HEK293 (cell line): ENCODE measurements around the gene EEF2K.

ENCODE experiments used
- CTCF ChIA-PET: fragments of 350-600 bp; formaldehyde crosslinking; extraction: SDS; loops from one replicate; lab custom pipeline; 2021; ENCODE audit warnings: antibody characterized with exemption; lab: Yijun Ruan, JAX
- POLR2A ChIA-PET: fragments of 300-600 bp; formaldehyde crosslinking; extraction: SDS; loops from one replicate; lab custom pipeline; 2020; ENCODE audit warnings: antibody characterized with exemption, inconsistent platforms; lab: Yijun Ruan, JAX
- H3K27ac ChIP-seq: fragments of 200-500 bp; sonication (Bioruptor generic); 2 replicates; pipeline ENCODE4 v1.5.1; 2014; ENCODE audit warnings: low read depth, low read length, control low read depth, inconsistent platforms; ENCODE audit errors: extremely low read depth
- H3K36me3 ChIP-seq, 2 experiments: fragments of 200-500 bp in 1 of 2; sonication (Bioruptor generic) in 1 of 2; 1 replicate in 1 of 2; 2 replicates in 1 of 2; pipeline ENCODE4 v1.5.1; 2014 to 2017; ENCODE audit warnings: inconsistent platforms in 2 of 2, low read length in 2 of 2; ENCODE audit not compliant: control insufficient read depth in 2 of 2, insufficient read depth in 1 of 2
- H3K4me1 ChIP-seq: fragments of 200-500 bp; sonication (Bioruptor generic); 2 replicates; pipeline ENCODE4 v1.5.1; 2014; ENCODE audit warnings: mild to moderate bottlenecking, low read length, inconsistent platforms; ENCODE audit not compliant: control insufficient read depth, insufficient read depth
- H3K4me3 ChIP-seq: 2 replicates; pipeline ENCODE4 v1.5.1; 2011; ENCODE audit warnings: low read depth, mild to moderate bottlenecking, control low read depth, low read length, moderate library complexity
- H3K9me3 ChIP-seq: fragments of 200-500 bp; sonication (Bioruptor generic); 2 replicates; pipeline ENCODE4 v1.5.1; 2014; ENCODE audit warnings: low read depth, low read length, inconsistent platforms; ENCODE audit not compliant: control insufficient read depth, insufficient read depth
- KLF16 ChIP-seq: fragments of 450-650 bp; formaldehyde crosslinking; IDR thresholded peaks from 2 replicates; pipeline ENCODE4 v1.5.1; 2017; ENCODE audit warnings: missing biosample characterization, missing genetic modification characterization
- TCF7L2 ChIP-seq: IDR thresholded peaks from 2 replicates; pipeline ENCODE4 v1.6.1; 2011; ENCODE audit warnings: low read depth, mild to moderate bottlenecking, inconsistent platforms, low read length, moderate library complexity, borderline replicate concordance
- ZBTB1 ChIP-seq: fragments of 450-650 bp; formaldehyde crosslinking; IDR thresholded peaks from 2 replicates; pipeline ENCODE4 v1.5.1; 2016; ENCODE audit warnings: missing biosample characterization, missing genetic modification characterization
- ZBTB7A ChIP-seq: fragments of 450-650 bp; formaldehyde crosslinking; IDR thresholded peaks from 2 replicates; pipeline ENCODE4 v1.5.1; 2016; ENCODE audit warnings: low read depth, missing biosample characterization, missing genetic modification characterization
- ZEB2 ChIP-seq: fragments of 450-650 bp; formaldehyde crosslinking; IDR thresholded peaks from 2 replicates; pipeline ENCODE4 v1.5.1; 2016; ENCODE audit warnings: missing biosample characterization, missing genetic modification characterization
- ZFP41 ChIP-seq: fragments of 450-650 bp; formaldehyde crosslinking; IDR thresholded peaks from 2 replicates; pipeline ENCODE4 v1.5.1; 2016; ENCODE audit warnings: missing biosample characterization, missing genetic modification characterization, borderline replicate concordance
- ZNF138 ChIP-seq: fragments of 450-650 bp; formaldehyde crosslinking; IDR thresholded peaks from 2 replicates; pipeline ENCODE4 v1.5.1; 2016; ENCODE audit warnings: missing biosample characterization, missing genetic modification characterization, borderline replicate concordance
- ZNF157 ChIP-seq: fragments of 450-650 bp; formaldehyde crosslinking; IDR thresholded peaks from 2 replicates; pipeline ENCODE4 v1.5.1; 2016; ENCODE audit warnings: missing biosample characterization, missing genetic modification characterization
- ZNF16 ChIP-seq: fragments of 450-650 bp; formaldehyde crosslinking; IDR thresholded peaks from 2 replicates; pipeline ENCODE4 v1.5.1; 2016; ENCODE audit warnings: low read depth, missing biosample characterization, missing genetic modification characterization
- ZNF169 ChIP-seq: fragments of 450-650 bp; formaldehyde crosslinking; IDR thresholded peaks from 2 replicates; pipeline ENCODE4 v1.5.1; 2016; ENCODE audit warnings: missing biosample characterization, missing genetic modification characterization
- ZNF214 ChIP-seq: fragments of 450-650 bp; formaldehyde crosslinking; IDR thresholded peaks from 2 replicates; pipeline ENCODE4 v1.5.1; 2017; ENCODE audit warnings: missing biosample characterization, mild to moderate bottlenecking, missing genetic modification characterization, borderline replicate concordance
- ZNF239 ChIP-seq: fragments of 450-650 bp; formaldehyde crosslinking; IDR thresholded peaks from 2 replicates; pipeline ENCODE4 v1.5.1; 2016; ENCODE audit warnings: missing biosample characterization, missing genetic modification characterization
- ZNF37A ChIP-seq: fragments of 450-650 bp; IDR thresholded peaks from 2 replicates; pipeline ENCODE4 v1.5.1; 2018; ENCODE audit warnings: missing biosample characterization, missing genetic modification characterization
- ZNF394 ChIP-seq: fragments of 450-650 bp; formaldehyde crosslinking; IDR thresholded peaks from 2 replicates; pipeline ENCODE4 v1.5.1; 2016; ENCODE audit warnings: missing biosample characterization, missing genetic modification characterization, mild to moderate bottlenecking, moderate library complexity, borderline replicate concordance
- ZNF423 ChIP-seq: fragments of 450-650 bp; formaldehyde crosslinking; IDR thresholded peaks from 2 replicates; pipeline ENCODE4 v1.5.1; 2016; ENCODE audit warnings: missing biosample characterization, missing genetic modification characterization
- ZNF560 ChIP-seq: fragments of 450-650 bp; formaldehyde crosslinking; IDR thresholded peaks from 2 replicates; pipeline ENCODE4 v1.5.1; 2017; ENCODE audit warnings: missing biosample characterization, missing genetic modification characterization, borderline replicate concordance
- ZNF654 ChIP-seq: fragments of 450-650 bp; formaldehyde crosslinking; IDR thresholded peaks from 2 replicates; pipeline ENCODE4 v1.5.1; 2016; ENCODE audit warnings: low read depth, missing biosample characterization, missing genetic modification characterization
- ZNF658 ChIP-seq: fragments of 450-650 bp; formaldehyde crosslinking; IDR thresholded peaks from 2 replicates; pipeline ENCODE4; 2016; ENCODE audit warnings: missing biosample characterization, missing genetic modification characterization
- ZNF76 ChIP-seq: fragments of 450-650 bp; formaldehyde crosslinking; IDR thresholded peaks from 2 replicates; pipeline ENCODE4; 2016; ENCODE audit warnings: low read depth, missing biosample characterization, missing genetic modification characterization, borderline replicate concordance
- ZNF768 ChIP-seq: fragments of 450-650 bp; formaldehyde crosslinking; IDR thresholded peaks from 2 replicates; pipeline ENCODE4 v1.5.1; 2018; ENCODE audit warnings: missing biosample characterization, mild to moderate bottlenecking, missing genetic modification characterization
- ZNF830 ChIP-seq: fragments of 450-650 bp; IDR thresholded peaks from 2 replicates; pipeline ENCODE4 v1.5.0; 2018; ENCODE audit warnings: missing biosample characterization, missing genetic modification characterization, low read depth, mild to moderate bottlenecking, moderate library complexity
- ZSCAN23 ChIP-seq: fragments of 450-650 bp; formaldehyde crosslinking; IDR thresholded peaks from 2 replicates; pipeline ENCODE4 v1.5.1; 2016; ENCODE audit warnings: missing biosample characterization, missing genetic modification characterization
- ZSCAN30 ChIP-seq: fragments of 450-650 bp; IDR thresholded peaks from 2 replicates; pipeline ENCODE4 v1.5.1; 2018; ENCODE audit warnings: missing biosample characterization, mild to moderate bottlenecking, missing genetic modification characterization, moderate library complexity
- TF ChIP-seq, protein P1 (sequence below): fragments of 450-650 bp; formaldehyde crosslinking; IDR thresholded peaks from 2 replicates; pipeline ENCODE4 v1.5.1; 2016; ENCODE audit warnings: missing biosample characterization, missing genetic modification characterization, borderline replicate concordance

Gene EEF2K

DNA sequence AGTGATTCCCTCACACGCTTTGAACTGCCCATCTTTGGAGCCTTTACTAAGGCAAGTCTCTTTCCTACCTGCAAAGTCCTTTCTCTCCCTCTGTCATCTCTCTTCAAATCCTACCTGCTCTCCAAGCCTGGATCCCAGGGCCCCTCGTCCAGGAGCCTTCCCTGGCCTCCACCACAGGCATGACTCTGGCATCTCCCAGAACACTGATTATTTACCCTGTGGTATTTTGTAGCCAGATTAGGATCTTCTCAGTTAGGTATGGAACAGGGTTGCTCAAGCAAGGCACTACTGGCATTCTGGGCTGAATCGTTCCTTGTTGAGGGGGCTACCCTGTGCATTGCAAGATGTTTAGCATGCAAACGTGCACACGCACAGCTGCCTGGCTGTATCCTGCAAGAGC is 59.3 kb downstream of the EEF2K start:
- TF ChIP-seq ZNF138 = no peak
- TF ChIP-seq ZNF37A (tag by site-specific recombination) = no peak
- TF ChIP-seq ZNF560 (tag by site-specific recombination) = no peak
- no peak for TF ChIP-seq ZNF214 (tag by site-specific recombination)
- no peak for TF ChIP-seq ZSCAN30 (tag by site-specific recombination)
- no peak for TF ChIP-seq ZNF768 (tag by site-specific recombination)
- no peak for TF ChIP-seq ZNF830 (tag by site-specific recombination)
- no peak for TF ChIP-seq TCF7L2
- no peak for TF ChIP-seq KLF16
- TF ChIP-seq ZNF169 (tag by site-specific recombination) = no peak
- TF ChIP-seq ZNF239 (tag by site-specific recombination) = no peak
- TF ChIP-seq ZEB2 = no peak
- TF ChIP-seq ZNF394 = no peak
- TF ChIP-seq ZNF76 (tag by site-specific recombination) = no peak
- TF ChIP-seq, all 188 proteins: peak for 0
- no peak overlapping the region for H3K4me3 ChIP-seq
- H3K4me1 ChIP-seq = no peaks in the 10 kb centered on the region
- POLR2A ChIA-PET = interaction anchor here (0.7 kb wide), 1 partner anchor 318 kb away, joined by 3 read pairs; no protein-coding TSS in a partner anchor
- peaks cover 6 to 46% of the 10 kb centered on the region in 2 experiments; a peak in 2 of 3 replicates for H3K36me3 ChIP-seq
- CTCF ChIA-PET = no interaction called here
- H3K27ac ChIP-seq = no peak overlapping the region
- no peaks in the 10 kb centered on the region for H3K9me3 ChIP-seq

DNA sequence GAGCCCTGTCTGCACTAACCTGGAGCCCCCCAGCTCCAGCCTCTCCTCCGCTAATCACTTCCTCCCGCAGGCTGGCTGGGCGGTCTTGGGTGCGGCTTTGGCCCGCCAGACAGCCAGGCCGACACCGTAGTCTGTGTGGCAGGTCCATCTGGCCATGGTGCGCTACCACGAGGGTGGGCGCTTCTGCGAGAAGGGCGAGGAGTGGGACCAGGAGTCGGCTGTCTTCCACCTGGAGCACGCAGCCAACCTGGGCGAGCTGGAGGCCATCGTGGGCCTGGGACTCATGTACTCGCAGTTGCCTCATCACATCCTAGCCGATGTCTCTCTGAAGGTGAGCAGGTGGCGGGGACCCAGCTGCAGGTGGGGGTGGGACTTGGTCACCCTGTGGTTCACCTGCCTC is 60.5 kb downstream of the EEF2K start:
- TF ChIP-seq ZNF654 (tag by site-specific recombination) (no peak), ZFP41 (tag by site-specific recombination) (no peak), ZNF157 (tag by site-specific recombination) (no peak), ZSCAN23 (tag by site-specific recombination) (no peak), ZBTB1 (tag by site-specific recombination) (no peak), ZNF16 (no peak), ZBTB7A (no peak), ZNF423 (tag by site-specific recombination) (no peak), ZNF658 (tag by site-specific recombination) (no peak)
- TF ChIP-seq, protein P1, sequence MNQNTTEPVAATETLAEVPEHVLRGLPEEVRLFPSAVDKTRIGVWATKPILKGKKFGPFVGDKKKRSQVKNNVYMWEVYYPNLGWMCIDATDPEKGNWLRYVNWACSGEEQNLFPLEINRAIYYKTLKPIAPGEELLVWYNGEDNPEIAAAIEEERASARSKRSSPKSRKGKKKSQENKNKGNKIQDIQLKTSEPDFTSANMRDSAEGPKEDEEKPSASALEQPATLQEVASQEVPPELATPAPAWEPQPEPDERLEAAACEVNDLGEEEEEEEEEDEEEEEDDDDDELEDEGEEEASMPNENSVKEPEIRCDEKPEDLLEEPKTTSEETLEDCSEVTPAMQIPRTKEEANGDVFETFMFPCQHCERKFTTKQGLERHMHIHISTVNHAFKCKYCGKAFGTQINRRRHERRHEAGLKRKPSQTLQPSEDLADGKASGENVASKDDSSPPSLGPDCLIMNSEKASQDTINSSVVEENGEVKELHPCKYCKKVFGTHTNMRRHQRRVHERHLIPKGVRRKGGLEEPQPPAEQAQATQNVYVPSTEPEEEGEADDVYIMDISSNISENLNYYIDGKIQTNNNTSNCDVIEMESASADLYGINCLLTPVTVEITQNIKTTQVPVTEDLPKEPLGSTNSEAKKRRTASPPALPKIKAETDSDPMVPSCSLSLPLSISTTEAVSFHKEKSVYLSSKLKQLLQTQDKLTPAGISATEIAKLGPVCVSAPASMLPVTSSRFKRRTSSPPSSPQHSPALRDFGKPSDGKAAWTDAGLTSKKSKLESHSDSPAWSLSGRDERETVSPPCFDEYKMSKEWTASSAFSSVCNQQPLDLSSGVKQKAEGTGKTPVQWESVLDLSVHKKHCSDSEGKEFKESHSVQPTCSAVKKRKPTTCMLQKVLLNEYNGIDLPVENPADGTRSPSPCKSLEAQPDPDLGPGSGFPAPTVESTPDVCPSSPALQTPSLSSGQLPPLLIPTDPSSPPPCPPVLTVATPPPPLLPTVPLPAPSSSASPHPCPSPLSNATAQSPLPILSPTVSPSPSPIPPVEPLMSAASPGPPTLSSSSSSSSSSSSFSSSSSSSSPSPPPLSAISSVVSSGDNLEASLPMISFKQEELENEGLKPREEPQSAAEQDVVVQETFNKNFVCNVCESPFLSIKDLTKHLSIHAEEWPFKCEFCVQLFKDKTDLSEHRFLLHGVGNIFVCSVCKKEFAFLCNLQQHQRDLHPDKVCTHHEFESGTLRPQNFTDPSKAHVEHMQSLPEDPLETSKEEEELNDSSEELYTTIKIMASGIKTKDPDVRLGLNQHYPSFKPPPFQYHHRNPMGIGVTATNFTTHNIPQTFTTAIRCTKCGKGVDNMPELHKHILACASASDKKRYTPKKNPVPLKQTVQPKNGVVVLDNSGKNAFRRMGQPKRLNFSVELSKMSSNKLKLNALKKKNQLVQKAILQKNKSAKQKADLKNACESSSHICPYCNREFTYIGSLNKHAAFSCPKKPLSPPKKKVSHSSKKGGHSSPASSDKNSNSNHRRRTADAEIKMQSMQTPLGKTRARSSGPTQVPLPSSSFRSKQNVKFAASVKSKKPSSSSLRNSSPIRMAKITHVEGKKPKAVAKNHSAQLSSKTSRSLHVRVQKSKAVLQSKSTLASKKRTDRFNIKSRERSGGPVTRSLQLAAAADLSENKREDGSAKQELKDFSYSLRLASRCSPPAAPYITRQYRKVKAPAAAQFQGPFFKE (tag by site-specific recombination) = no peak
- TF ChIP-seq, all 188 proteins: peak for 0
- no peaks in the 10 kb centered on the region for H3K9me3 ChIP-seq
- H3K4me3 ChIP-seq = no peak overlapping the region
- POLR2A ChIA-PET = no interaction called here
- no peaks in the 10 kb centered on the region for H3K4me1 ChIP-seq
- no peak overlapping the region for H3K27ac ChIP-seq
- peaks cover 11 to 39% of the 10 kb centered on the region in 2 experiments; a peak in 2 of 3 replicates for H3K36me3 ChIP-seq
- CTCF ChIA-PET = no interaction called here
